NCI-H2029 (cell line): ENCODE data around the gene WDR35.
"Not testable (repeated sequence)": the region's sequence is repeated elsewhere in the genome, so short reads cannot be mapped to it uniquely, and the experiment has no call there.

Source experiments
- DNase-seq: peaks from one replicate; lab custom pipeline; 2025; lab: John Stamatoyannopoulos, UW

Gene WDR35

GRCh38 chr2:19893520-19894133 lies 96.3 kb downstream of the WDR35 start:
- no peak for DNase-seq

- DNase-seq: not testable (repeated sequence)
Observed at GRCh38 chr2:19891971-19892370, 97.9 kb downstream of the WDR35 start.

GRCh38 chr2:19890104-19890503 lies 99.8 kb downstream of the WDR35 start:
- DNase-seq: peak; percentile 32

- no peak for DNase-seq
Observed at GRCh38 chr2:19888831-19889230, 101.1 kb downstream of the WDR35 start.

GRCh38 chr2:19887510-19887909 lies 102.4 kb downstream of the WDR35 start:
- DNase-seq: no peak

GRCh38 chr2:19886261-19886660 lies 103.6 kb downstream of the WDR35 start:
- DNase-seq: no peak

GRCh38 chr2:19885791-19886190 lies 104.1 kb downstream of the WDR35 start:
- no peak for DNase-seq

GRCh38 chr2:19883971-19884720 lies 105.8 kb downstream of the WDR35 start:
- no peak for DNase-seq

- DNase-seq: no peak
Observed at GRCh38 chr2:19883486-19883885, 106.4 kb downstream of the WDR35 start.

GRCh38 chr2:19882286-19882685 lies 107.6 kb downstream of the WDR35 start:
- DNase-seq: no peak

GRCh38 chr2:19881908-19882265 lies 108.0 kb downstream of the WDR35 start:
- no peak for DNase-seq

GRCh38 chr2:19881221-19881907 lies 108.5 kb downstream of the WDR35 start:
- no peak for DNase-seq

GRCh38 chr2:19880191-19880590 lies 109.7 kb downstream of the WDR35 start:
- not testable (repeated sequence) for DNase-seq

GRCh38 chr2:19879120-19879519 lies 110.8 kb downstream of the WDR35 start:
- DNase-seq: no peak

- no peak for DNase-seq
Observed at GRCh38 chr2:19878268-19879046, 111.4 kb downstream of the WDR35 start.

GRCh38 chr2:19876751-19877150 lies 113.2 kb downstream of the WDR35 start:
- no peak for DNase-seq

- DNase-seq: no peak
Observed at GRCh38 chr2:19875280-19875679, 114.6 kb downstream of the WDR35 start.

GRCh38 chr2:19874726-19875125 lies 115.2 kb downstream of the WDR35 start:
- DNase-seq: no peak

- DNase-seq: no peak
Observed at GRCh38 chr2:19873014-19873413, 116.9 kb downstream of the WDR35 start.

GRCh38 chr2:19872302-19872701 lies 117.6 kb downstream of the WDR35 start:
- DNase-seq: no peak

- no peak for DNase-seq
Observed at GRCh38 chr2:19871836-19872235, 118.1 kb downstream of the WDR35 start.

GRCh38 chr2:19870792-19871191 lies 119.1 kb downstream of the WDR35 start:
- DNase-seq: no peak
